Stimulated activated CD8-positive, alpha-beta memory T cell treated with anti-CD3 and anti-CD28 coated beads, Interleukin-12 subunit alpha, Interleukin-12 subunit beta, amount 100 ng/mL, for 1 hour (primary cell): ENCODE measurements around the gene TRIM14.
"Not testable (repeated sequence)": the region's sequence is repeated elsewhere in the genome, so short reads cannot be mapped to it uniquely, and the experiment has no call there.

Experiments
- DNase-seq: peaks from one replicate; pipeline ENCODE4 v3.0.0-alpha.2; 2020; ENCODE audit warnings: low read depth

The TRIM14 gene

DNA sequence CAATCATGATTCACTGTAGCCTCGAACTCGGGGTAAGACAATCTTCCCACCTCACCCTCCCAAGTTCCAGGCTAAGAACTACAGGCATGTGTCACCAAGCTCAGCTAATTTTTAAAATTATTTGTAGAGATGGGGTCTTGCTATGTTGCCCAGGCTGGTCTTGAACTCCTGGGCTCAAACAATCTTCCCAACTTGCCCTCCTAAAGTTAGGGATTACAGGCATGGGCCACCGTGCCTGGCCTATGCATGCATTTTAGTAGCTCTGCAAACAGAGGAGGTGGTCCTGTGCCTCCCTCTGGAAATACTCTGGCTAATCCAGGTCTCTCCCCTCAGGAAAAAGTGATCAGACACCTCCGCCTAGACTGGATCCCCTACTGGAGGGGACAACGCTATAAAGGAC, 21.5 kb upstream of the TRIM14 start:
- DNase-seq, result no peak

DNA sequence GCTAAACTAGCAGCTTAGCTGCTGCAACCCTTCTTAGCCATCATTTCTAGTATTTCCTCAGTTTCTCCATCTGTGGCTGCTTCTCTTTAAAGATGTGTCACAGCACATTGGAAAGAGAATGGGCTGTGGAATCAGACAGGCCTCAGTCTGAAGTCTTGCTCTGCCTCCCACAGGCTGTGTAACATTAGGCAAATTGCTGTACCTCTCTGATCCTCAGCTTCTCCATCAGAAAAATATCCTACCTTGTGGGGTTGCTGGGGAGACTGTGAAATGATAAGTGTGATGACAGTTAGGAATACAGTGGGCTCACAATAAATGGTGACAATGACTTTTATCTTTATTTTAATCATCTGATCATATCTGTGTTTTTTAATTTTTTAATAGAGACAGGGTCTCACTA, 17.5 kb upstream of the TRIM14 start:
- DNase-seq, result no peak

DNA sequence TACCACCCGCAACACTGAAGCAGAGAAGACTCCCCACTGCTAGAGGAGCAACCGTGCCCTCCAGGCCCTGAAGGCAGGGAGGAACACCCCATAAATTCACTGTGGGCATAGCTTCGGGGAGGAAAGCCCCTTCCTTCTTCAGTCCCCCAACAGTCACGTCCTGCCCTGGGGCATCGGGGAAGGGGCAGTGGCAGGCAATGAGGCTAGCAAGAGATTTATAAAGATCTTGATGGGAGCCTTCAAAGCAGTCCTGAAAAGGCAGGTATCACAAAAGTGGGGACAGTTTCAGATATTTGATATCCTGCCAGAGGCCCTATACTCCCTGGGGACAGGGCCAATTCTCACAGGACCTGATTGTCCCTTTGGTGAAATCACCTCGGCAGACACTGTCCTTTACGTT, 16.9 kb upstream of the TRIM14 start:
- DNase-seq, result no peak

DNA sequence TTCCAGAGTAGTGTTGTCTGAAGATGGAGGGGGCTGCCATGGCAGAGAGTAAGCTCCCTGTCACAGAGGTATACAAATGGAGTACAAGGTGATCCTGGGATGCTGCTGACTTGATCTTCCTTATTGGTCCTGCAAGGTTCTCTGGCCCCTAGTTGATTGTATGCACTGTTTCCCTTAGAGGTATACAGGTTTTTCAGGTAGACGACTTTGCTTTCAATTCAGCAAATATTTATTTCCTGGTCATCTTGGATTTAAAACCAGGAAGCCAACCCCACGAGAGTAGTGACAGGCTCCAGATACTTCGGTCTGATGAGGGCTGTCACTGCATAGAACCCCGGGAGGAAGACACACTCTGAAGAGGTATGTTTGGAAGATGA, 16.5 kb upstream of the TRIM14 start:
- no peak for DNase-seq

DNA sequence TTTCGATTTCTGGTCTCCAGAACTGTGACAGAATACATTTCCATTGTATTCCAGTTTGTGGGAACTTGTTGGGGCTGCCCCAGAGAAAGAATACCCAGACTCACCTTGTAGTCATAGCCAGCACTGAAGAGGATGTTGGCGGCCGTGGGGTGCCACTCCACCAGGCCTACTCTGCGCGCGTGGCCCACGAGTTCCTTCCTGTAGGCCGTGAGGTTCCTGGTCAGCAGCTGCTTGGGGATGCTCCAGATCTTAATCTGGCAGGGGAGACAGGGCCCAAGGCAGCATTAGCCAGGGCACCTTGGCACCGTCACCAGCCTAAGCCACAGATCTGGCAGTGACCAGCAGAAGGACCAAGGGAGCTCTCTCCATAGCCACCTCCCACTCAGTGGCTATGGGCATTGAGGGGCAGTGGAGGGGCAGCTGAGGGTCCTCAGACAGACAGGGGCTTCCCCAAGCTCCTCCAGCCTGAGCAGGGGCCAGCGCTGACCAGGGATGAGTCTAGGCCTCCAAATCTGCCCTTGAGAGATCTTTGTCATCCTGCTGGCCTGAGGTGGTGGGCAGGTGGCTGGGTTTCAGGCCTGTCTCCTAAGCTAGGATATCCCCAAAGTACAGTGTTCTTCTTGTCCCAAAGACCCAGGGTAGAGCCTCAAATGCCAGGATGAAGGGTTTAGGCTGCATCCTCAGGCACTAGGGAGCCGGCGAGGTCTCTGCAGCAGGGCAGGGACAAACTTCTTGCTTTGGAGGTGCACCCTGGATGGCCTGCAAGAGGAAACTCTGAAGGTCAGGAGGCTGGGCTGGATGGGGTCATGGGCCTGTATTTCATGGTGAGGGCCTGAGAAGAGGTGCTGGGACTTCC, 15.9 kb upstream of the TRIM14 start:
- no peak for DNase-seq

DNA sequence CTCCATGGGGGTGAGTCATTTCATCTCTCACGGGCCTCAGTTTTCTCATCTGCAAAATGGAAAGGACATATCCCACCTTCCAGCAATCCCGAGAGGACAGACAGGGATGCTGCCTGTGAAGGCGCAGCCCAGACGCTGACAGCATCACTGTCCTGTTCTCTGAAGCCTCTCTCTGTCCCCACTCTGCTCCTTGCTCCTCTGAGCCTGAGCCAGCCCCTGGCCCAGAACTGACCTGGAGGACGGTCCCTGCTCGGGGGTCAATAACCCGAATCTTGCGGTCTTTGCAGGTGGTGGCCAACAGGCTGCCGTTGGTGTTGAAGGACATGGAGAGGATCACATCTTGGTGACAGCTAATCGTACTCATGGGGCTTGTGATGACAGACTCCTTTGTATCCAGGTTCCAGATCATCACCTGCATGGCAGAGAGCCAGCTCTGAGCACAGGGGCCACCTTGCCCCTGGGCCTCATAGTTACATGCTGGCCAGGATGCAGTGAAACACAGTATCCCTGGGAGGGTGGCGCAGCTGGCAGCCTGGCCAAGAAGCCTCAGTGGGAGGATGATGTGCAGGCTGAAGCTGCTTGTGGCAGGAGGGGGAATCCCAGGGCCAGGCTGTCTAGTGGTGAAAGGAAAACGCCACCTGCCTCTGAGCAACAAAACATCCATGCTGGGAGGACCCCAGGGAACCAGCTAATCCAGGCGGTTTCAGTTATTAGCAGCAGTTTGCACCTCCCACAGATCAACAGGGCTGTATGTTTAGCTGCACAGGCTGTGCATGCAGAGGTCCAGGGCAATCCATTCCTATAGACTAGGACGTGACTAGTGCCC, 14.0 kb upstream of the TRIM14 start:
- no peak for DNase-seq

DNA sequence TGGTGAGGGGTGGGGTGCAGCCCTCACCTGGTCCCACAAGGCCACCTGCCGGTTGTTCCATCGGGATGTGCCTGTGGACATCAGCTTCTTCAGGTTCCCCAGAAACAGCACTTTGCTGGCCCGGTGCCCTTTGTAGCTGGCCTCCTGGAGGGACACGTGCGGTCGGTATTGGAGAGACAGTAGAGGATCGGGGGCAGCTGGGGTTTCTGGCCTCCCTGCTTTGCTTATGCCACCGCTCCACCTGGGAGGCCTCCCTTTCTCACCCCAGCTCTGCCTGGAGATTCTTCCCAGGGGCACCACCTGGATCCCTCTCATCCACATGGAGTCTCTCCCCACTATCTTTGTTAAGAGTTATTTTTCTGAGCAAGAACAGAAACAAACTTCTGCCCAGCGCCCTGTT, 13.1 kb upstream of the TRIM14 start:
- no peak for DNase-seq

DNA sequence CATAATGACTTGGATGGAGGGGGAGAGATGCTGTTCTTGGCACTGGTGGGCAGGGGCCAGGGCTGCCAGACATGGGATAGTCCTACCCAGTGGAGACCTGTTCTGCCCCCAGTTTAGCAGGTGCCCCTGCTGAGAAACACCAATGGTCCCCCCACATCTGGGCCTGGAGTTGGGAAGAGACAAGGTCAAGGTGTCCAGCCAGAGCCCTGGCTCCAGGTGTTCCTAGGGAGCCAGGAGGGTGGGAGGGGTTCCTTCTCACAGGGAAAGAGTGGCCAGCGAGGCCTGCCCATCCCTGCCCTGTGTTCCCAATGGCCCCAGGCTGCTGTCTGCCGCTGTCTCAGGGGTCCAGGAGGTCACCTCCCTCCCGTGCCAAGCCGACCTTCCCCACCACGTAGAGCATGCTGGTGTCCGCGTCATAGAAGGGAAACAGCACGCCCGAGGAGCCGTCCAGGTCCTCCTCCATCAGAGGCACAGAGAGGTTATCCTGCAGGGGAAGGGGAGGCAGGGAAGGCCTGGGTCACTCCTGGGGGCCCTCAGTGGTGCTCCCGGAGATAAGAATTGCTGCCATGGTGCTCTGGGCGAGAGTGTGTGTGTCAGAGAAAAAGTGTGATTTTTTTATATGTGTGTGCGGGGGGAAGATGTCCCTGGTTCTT, 11.7 kb upstream of the TRIM14 start:
- DNase-seq, result no peak

DNA sequence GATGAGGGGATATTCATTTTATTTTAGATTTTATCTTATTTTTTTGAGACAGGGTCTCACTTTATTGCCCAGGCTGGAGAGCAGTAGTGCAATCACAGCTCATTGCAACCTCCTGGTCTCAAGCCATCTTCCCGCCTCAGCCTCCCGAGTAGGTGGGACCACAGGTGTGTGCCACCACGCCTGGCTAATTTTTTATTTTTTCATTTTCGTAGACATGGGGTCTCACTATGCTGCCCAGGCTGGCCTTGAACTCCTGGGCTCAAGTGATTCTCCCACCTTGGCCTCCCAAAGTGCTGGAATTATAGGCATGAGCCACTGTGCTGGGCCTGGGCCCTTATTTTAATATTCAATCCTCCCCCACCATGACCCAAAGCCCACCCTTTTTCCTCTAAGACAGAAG, 11.0 kb upstream of the TRIM14 start:
- not testable (repeated sequence) for DNase-seq

DNA sequence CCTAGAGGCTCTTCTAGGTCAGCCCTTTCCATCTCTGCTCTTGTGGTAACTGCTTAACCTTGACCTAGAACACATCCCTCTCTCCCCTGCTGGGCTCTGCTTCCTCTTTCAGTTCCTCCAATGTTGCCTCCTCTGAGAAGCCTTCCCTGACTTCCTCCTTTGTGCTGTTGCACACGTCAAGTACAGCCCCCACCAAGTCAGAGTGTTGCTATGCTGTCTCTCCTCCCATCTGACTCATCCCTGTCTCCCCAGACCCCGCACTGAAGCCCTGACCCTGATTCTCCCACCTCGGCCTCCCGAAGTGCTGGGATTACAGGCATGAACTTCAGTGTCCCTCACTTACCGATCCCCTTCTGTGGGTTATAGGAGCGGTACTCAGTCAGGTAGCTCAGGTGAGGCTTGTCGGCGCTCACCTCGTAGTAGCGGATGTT, 10.4 kb upstream of the TRIM14 start:
- no peak for DNase-seq

DNA sequence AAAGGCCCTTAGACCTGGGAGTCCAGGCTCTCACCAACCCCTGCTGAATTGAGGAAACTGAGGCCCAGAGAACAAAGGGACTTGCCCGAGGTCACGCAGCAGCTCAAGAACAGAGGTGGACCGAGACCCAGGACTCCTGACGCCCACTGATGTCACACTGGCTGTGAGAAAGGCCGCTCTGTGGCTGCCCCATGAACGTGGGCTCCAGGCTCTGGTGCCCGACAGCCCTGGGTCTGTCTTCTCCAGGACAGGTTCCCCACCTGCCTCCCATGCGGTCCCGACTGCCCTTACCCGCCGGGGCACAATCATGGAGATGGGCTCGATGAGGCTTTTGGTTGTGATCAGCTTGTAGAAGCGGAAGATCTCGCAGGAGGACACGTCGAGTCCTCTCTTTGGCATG, 9.3 kb upstream of the TRIM14 start:
- no peak for DNase-seq

DNA sequence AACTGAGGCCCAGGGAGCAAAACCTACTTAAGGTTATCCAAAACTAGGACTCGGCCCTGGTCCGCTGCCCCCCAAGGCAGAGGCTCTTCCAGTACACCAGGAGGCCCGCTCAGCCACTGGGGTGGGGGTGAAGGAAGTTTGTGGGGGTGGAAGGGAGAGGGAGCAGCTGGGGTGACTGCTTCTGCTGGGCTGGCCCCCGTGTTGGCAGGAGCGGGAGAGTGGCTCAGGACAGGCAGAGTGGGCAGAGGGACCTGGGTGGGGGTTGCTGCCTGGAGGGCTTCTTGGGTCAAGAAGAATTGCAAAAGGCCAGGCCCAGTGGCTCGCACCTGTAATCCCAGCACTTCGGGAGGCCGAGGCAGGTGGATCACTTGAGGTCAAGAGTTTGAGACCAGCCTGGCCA, 8.2 kb upstream of the TRIM14 start:
- DNase-seq, result no peak

DNA sequence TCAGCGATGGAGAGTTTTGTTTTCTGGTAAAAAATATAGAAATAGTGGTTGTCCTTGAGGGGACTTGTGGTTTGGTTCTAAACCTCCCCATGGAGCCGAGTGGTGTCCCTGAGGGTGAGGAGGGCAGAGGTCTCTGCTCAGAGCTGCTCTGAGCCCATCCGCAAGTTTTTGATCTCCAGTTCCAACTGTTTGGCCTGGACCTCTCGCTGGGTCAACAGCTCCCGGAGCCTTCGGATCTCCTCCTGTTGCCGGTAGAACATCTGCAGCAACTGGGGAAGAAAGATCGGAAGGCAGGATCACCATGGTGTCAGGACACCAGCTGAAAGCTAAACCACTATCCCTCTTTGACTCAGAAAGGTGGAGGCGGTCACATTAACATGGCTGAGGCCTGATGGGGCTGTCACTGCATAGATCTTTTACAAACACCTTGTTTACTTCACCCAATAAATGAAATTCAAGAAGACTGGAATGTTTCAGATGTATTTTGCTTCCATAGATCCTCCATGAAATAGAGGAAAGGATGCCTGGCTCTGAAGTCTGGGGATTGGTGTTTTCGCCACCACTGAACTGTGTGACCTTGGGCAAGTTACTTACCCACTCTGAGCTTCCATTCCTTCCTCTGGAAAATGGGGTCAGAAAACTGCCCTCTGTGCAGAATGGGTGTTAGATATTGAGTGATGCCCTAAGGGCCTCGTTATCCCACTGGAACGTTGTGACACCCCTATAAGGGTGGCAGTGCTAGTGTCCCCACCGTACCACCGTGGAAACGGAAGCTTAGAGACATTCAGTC, 5.8 kb upstream of the TRIM14 start:
- no peak for DNase-seq

DNA sequence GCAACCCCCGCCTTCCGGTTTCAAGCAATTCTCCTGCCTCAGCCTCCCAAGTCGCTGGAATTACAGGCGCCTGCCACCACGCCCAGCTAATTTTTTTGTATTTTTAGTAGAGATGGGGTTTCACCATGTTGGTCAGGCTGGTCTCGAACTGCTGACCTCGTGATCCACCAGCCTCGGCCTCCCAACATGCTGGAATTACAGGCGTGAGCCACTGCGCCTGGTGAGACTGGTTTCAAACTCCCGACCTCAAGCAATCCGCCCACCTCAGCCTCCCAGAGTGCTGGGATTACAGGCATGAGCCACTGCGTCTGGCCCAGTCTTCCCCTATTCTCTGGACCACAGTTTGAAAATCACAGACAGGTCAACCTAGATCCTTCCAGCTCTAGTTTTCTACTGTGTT, 5.1 kb upstream of the TRIM14 start:
- DNase-seq, result not testable (repeated sequence)

DNA sequence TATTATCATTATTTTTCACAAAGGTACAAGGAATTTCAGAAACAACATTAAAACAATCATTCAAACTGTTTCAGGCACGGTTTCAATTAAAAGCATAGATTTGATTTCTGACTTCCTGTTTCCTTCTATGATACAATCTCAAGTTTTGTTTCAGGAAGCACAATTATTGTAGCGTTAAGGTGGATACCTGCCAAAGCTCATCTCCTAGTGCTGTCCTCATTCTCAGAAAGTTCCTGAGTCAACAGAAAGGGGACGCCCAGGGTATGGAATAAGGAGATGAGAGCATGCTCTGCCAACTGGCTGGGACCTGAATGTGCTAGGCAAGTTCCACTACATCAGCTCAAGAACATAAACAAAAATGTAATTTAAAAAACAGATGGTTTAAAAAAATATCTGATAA, 2.0 kb upstream of the TRIM14 start:
- no peak for DNase-seq

DNA sequence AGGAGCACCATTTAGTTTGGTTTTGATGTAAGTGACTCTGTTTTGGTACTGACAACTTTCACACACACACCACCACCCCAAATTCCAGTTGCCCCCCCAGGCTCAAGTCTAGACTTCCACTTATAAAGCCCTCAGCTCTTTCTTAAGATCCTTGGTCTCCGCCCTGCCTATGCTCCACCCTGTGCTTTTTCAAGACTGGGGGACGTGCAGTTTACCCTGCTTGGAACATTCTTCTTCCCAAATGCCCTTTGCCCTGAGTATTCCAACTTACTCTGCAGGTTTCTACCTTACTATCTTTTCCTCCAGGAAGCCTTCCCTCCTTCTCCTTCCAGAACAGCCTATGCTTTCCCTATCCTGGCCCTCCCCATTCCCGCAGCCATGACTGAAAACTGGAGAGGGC, 1.5 kb upstream of the TRIM14 start:
- no peak for DNase-seq

DNA sequence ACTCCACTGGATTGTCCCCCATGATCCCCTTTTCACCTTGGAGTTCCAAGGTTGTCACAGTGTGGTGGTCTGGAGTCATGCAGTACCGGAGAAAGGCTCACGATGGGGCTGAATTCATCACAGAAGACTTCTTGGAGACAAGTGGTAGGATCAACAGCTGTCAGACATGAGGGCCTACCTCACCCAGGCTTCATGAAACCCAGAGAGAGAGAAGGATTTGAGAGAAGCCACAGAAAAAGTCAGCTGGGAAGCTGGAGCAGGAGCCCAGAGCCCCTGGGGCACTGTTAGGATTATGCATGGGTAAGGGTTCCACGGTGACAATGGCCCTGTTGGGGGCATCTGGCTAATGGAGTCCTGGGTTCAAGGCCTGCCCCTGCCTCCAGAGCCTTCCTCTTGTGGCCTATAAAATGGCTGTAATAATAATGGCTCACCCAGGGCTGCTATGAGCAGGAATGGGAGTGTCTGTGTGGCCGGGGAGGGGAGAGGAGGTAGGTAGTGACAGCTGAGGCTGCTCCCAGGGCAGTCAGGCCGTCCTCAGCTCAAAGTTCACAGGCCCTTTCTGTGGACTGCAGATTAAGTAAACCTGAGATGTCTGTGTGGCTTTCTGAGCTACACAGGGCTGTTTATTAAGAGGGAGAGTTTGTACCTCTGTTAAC, 910 bp downstream of the TRIM14 start:
- DNase-seq, result peak; percentile 27

DNA sequence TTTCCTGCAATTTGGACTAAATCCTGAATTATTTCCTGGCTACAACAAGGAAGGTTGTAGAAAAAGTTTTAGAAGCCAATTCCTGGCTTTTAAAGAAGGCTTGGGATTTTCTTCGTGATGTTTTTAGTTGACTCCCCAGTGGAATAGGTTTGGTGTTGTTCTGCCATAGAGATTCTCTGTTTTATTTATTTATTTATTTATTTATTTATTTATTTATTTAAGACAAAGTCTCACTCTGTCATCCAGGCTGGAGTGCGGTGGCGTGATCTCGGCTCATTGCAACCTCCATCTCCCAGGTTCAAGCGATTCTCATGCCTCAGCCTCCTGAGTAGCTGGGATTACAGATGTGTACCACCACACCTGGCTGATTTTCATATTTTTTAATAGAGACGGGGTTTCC, 1.9 kb downstream of the TRIM14 start:
- not testable (repeated sequence) for DNase-seq

DNA sequence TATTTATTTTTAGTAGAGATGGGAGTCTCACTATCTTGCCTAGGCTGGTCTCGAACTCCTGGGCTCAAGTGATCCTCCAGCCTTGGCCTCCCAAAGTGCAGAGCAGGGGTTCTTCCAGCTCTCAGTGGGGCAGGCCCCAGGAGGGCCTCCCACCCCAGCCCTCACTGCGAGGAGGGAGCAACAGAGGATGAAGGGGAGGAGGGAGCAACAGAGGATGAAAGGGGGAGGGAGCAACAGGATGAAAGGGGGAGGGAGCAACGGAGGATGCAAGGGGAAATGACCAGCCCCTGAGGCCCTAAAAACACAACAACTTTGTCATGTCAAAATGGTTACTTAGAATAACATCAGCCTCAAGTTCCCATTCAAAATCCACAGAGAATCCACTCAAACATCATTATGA, 10.0 kb downstream of the TRIM14 start:
- no peak for DNase-seq

DNA sequence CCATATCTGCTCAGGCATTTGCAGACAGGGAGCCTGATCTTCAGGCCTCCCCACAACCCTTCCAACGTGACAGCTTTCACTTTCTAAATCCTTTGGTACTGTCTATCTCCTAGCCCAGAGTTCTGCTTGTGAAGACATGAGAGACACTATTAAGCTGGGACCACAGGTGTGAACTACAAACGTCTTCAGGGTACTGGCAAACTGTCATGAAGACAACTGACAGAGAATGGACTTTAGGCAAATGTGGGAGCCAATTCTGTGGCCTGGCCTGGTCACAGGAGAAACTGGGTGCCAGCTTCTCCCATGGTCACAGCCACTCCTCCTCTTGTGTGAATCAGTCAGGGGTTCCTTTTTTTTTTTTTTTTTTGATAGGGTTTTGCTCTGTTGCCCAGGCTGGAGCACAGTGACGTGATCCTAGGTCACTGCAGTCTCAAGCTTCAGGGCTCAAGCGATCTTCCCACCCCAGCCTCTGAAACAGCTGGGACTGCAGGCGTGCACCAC, 10.4 kb downstream of the TRIM14 start:
- DNase-seq, result no peak

DNA sequence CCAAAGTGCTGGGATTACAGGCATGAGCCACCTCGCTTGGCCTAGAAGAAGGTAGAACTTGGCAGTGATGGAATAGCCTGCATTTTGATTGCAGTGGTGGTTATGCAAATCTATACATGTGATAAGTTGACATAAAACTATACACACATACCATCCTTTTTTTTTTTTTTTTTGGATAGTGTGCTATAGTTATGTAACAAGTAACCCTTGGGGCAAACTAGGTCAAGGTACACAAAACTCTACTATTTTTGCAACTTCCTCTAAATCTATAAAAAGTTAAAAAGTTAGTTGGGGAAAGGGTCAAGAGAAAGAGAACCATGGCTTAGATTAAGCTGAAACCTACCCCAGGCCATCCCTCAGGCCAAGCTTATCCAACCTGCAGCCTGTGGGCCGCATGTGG, 11.1 kb downstream of the TRIM14 start:
- no peak for DNase-seq
